GM06990 (cell line): ENCODE results near the gene COPE.

Source experiments
- DNase-seq: peaks from one replicate; pipeline ENCODE4 v3.0.0-alpha.2; 2011; ENCODE audit not compliant: insufficient read length; ENCODE audit errors: extremely low read depth
- H3K27me3 ChIP-seq: replicated peaks from 2 replicates; pipeline ENCODE4 v1.6.0; 2011; ENCODE audit warnings: low read length; ENCODE audit not compliant: control insufficient read depth, insufficient read depth
- H3K36me3 ChIP-seq: 2 replicates; pipeline ENCODE4 v1.5.1; 2011; ENCODE audit warnings: low read length; ENCODE audit not compliant: control insufficient read depth, insufficient read depth
- H3K4me3 ChIP-seq: replicated peaks from 2 replicates; pipeline ENCODE4 v1.5.1; 2011; ENCODE audit warnings: low read depth, mild to moderate bottlenecking, control low read depth, low read length
- CTCF ChIP-seq: IDR thresholded peaks from 2 replicates; pipeline ENCODE4 v1.5.1; 2011; ENCODE audit warnings: low read length, control low read depth, mild to moderate bottlenecking, inconsistent platforms; ENCODE audit not compliant: insufficient read depth, poor library complexity, severe bottlenecking

COPE gene

GRCh38 chr19:18939163-18939562 is 20.0 kb upstream of the COPE start:
- Histone ChIP-seq H3K27me3 (no peaks in the 10 kb centered on the region; the same call in 1 of the 2 replicates), H3K36me3 (no peaks in the 10 kb centered on the region), H3K4me3 (no peak overlapping the region)
- no peak for TF ChIP-seq CTCF
- DNase-seq, result no peak

GRCh38 chr19:18933297-18933696 is 14.1 kb upstream of the COPE start:
- H3K4me3 ChIP-seq, result no peak overlapping the region
- DNase-seq, result no peak
- TF ChIP-seq CTCF, result no peak
- no peaks in the 10 kb centered on the region; the same call in 1 of the 2 replicates for H3K36me3 ChIP-seq
- H3K27me3 ChIP-seq, result no peaks in the 10 kb centered on the region

- TF ChIP-seq CTCF, result no peak
- Histone ChIP-seq H3K27me3 (no peaks in the 10 kb centered on the region), H3K36me3 (peaks cover 6% of the 10 kb centered on the region), H3K4me3 (peak overlapping the region; percentile 37)
- peak; percentile 71 for DNase-seq
Observed at GRCh38 chr19:18932216-18932841, 13.1 kb upstream of the COPE start.

GRCh38 chr19:18931316-18932162 is 12.4 kb upstream of the COPE start:
- DNase-seq, result no peak
- no peaks in the 10 kb centered on the region for H3K27me3 ChIP-seq
- H3K36me3 ChIP-seq, result peaks cover 7% of the 10 kb centered on the region
- no peak overlapping the region for H3K4me3 ChIP-seq
- no peak for TF ChIP-seq CTCF

- DNase-seq, result no peak
- H3K36me3 ChIP-seq, result peaks cover 20% of the 10 kb centered on the region
- H3K27me3 ChIP-seq, result no peaks in the 10 kb centered on the region
- no peak for TF ChIP-seq CTCF
- H3K4me3 ChIP-seq, result no peak overlapping the region
Observed at GRCh38 chr19:18929311-18929710, 10.1 kb upstream of the COPE start.
